MG63 (cell line): ENCODE results near the gene PVALEF. TPM values are rescaled to one million over a fixed set of nuclear protein-coding genes. Genes with fewer than 3 reads are reported as not detected.
"Not testable (repeated sequence)": the region's sequence is repeated elsewhere in the genome, so short reads cannot be mapped to it uniquely, and the experiment has no call there.

ENCODE experiments used
- DNase-seq: peaks from one replicate; pipeline ENCODE4 v3.0.0-alpha.2; 2020
- H3K27me3 ChIP-seq: fragments of 250-450 bp; sonication (Bioruptor Pico); 2 replicates; pipeline ENCODE4 v1.5.1; 2020; ENCODE audit warnings: mild to moderate bottlenecking, moderate library complexity
- H3K36me3 ChIP-seq: fragments of 250-450 bp; sonication (Bioruptor Pico); 2 replicates; pipeline ENCODE4 v1.5.1; 2020; ENCODE audit warnings: mild to moderate bottlenecking, moderate library complexity
- H3K4me3 ChIP-seq: fragments of 250-450 bp; sonication (Bioruptor Pico); 2 replicates; pipeline ENCODE4 v1.5.1; 2020; ENCODE audit warnings: mild to moderate bottlenecking, moderate library complexity
- H3K9me3 ChIP-seq: fragments of 250-450 bp; sonication (Bioruptor Pico); 2 replicates; pipeline ENCODE4 v1.5.1; 2020; ENCODE audit warnings: mild to moderate bottlenecking, moderate library complexity
- total RNA-seq: library from RNA; depleted of rRNA; stranded (reverse); fragments of >200 nt; shearing (Covaris generic); gene quantifications from 2 replicates; pipeline ENCODE4 v1.2.3, GENCODE V29; 2014; ENCODE audit warnings: low replicate concordance

Gene PVALEF
- total RNA-seq, 1 experiment from 2014 or later: not detected

- Histone ChIP-seq H3K4me3 (no peak overlapping the region), H3K36me3 (no peaks in the 10 kb centered on the region), H3K9me3 (no peaks in the 10 kb centered on the region), H3K27me3 (no peaks in the 10 kb centered on the region)
- peak; percentile 68 for DNase-seq
These were observed 11.9 kb upstream of the PVALEF start for GRCh38 chr17:81153340-81153803.

- H3K36me3 ChIP-seq, H3K4me3 ChIP-seq, DNase-seq, H3K27me3 ChIP-seq, H3K9me3 ChIP-seq: not testable (repeated sequence)
These were observed 11.3 kb upstream of the PVALEF start for GRCh38 chr17:81154016-81154415.

- Histone ChIP-seq H3K36me3 (no peaks in the 10 kb centered on the region), H3K4me3 (no peak overlapping the region), H3K27me3 (no peaks in the 10 kb centered on the region), H3K9me3 (no peaks in the 10 kb centered on the region)
- DNase-seq: no peak
These were observed 10.3 kb upstream of the PVALEF start for GRCh38 chr17:81154961-81155360.

GRCh38 chr17:81156866-81157805 is 8.2 kb upstream of the PVALEF start:
- H3K27me3 ChIP-seq: no peaks in the 10 kb centered on the region
- H3K9me3 ChIP-seq: no peaks in the 10 kb centered on the region
- no peaks in the 10 kb centered on the region for H3K36me3 ChIP-seq
- DNase-seq: no peak
- no peak overlapping the region for H3K4me3 ChIP-seq

GRCh38 chr17:81157848-81158687 is 7.2 kb upstream of the PVALEF start:
- no peak for DNase-seq
- Histone ChIP-seq H3K27me3 (no peaks in the 10 kb centered on the region), H3K36me3 (no peaks in the 10 kb centered on the region), H3K4me3 (no peak overlapping the region), H3K9me3 (no peaks in the 10 kb centered on the region)

GRCh38 chr17:81158688-81159590 is 6.4 kb upstream of the PVALEF start:
- no peak for DNase-seq
- H3K27me3 ChIP-seq: no peaks in the 10 kb centered on the region
- H3K36me3 ChIP-seq: no peaks in the 10 kb centered on the region
- no peak overlapping the region for H3K4me3 ChIP-seq
- no peaks in the 10 kb centered on the region for H3K9me3 ChIP-seq

- Histone ChIP-seq H3K9me3 (no peaks in the 10 kb centered on the region), H3K36me3 (no peaks in the 10 kb centered on the region), H3K27me3 (no peaks in the 10 kb centered on the region), H3K4me3 (no peak overlapping the region)
- DNase-seq: no peak
These were observed 5.6 kb upstream of the PVALEF start for GRCh38 chr17:81159611-81160265.

GRCh38 chr17:81160306-81160705 is 5.0 kb upstream of the PVALEF start:
- Histone ChIP-seq H3K27me3 (no peaks in the 10 kb centered on the region), H3K4me3 (no peak overlapping the region), H3K36me3 (no peaks in the 10 kb centered on the region), H3K9me3 (no peaks in the 10 kb centered on the region)
- no peak for DNase-seq

- no peak for DNase-seq
- no peaks in the 10 kb centered on the region for H3K36me3 ChIP-seq
- no peak overlapping the region for H3K4me3 ChIP-seq
- no peaks in the 10 kb centered on the region for H3K9me3 ChIP-seq
- H3K27me3 ChIP-seq: no peaks in the 10 kb centered on the region
These were observed 4.4 kb upstream of the PVALEF start for GRCh38 chr17:81160747-81161453.

- no peak for DNase-seq
- H3K36me3 ChIP-seq: no peaks in the 10 kb centered on the region
- H3K4me3 ChIP-seq: no peak overlapping the region
- H3K9me3 ChIP-seq: no peaks in the 10 kb centered on the region
- no peaks in the 10 kb centered on the region for H3K27me3 ChIP-seq
These were observed 3.8 kb upstream of the PVALEF start for GRCh38 chr17:81161536-81161935.

- no peaks in the 10 kb centered on the region for H3K27me3 ChIP-seq
- no peaks in the 10 kb centered on the region for H3K36me3 ChIP-seq
- H3K4me3 ChIP-seq: no peak overlapping the region
- H3K9me3 ChIP-seq: no peaks in the 10 kb centered on the region
- DNase-seq: no peak
These were observed 3.3 kb upstream of the PVALEF start for GRCh38 chr17:81161972-81162371.

- Histone ChIP-seq H3K27me3 (no peaks in the 10 kb centered on the region), H3K36me3 (no peaks in the 10 kb centered on the region), H3K4me3 (no peak overlapping the region), H3K9me3 (no peaks in the 10 kb centered on the region)
- DNase-seq: no peak
These were observed 2.8 kb upstream of the PVALEF start for GRCh38 chr17:81162491-81162890.

- no peaks in the 10 kb centered on the region for H3K27me3 ChIP-seq
- no peaks in the 10 kb centered on the region for H3K36me3 ChIP-seq
- H3K9me3 ChIP-seq: no peaks in the 10 kb centered on the region
- no peak for DNase-seq
- no peak overlapping the region for H3K4me3 ChIP-seq
These were observed 2.1 kb upstream of the PVALEF start for GRCh38 chr17:81163051-81163695.

GRCh38 chr17:81163703-81164370 is 1.5 kb upstream of the PVALEF start:
- Histone ChIP-seq H3K27me3 (no peaks in the 10 kb centered on the region), H3K36me3 (no peaks in the 10 kb centered on the region), H3K9me3 (no peaks in the 10 kb centered on the region), H3K4me3 (no peak overlapping the region)
- no peak for DNase-seq
